Urothelium cell line (cell line): ENCODE measurements around the gene LY6G6C.

ENCODE experiments used
- DNase-seq: peaks from one replicate; pipeline ENCODE4 v3.0.0; 2011; ENCODE audit warnings: low spot score, mixed read lengths
- FAIRE-seq: peaks from 2 replicates; lab custom pipeline; 2011; peaks lifted over from hg19 to GRCh38; lab: Jason Lieb, UNC

Gene LY6G6C

DNA sequence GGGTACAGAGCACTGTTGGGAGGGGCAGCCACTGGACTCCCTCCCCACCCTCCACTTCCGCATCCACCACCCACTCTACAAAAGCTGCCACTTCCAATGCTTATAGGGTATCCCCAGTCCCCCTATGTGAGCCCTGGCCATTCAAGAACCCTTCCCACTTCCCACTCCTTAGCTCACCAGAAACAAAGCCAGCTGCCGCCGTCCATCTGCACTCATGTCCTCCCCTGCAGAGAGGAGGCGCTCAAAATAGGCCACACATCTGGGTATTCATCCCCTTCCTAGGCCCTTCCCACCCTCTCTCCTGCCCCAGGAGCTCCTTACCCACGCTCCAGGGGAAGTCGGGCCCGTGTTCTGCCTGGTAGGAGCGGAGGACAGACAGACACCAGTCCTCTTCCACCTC is 34.2 kb downstream of the LY6G6C start:
- DNase-seq (no peak), FAIRE-seq (no peak)

GRCh38 chr6:31686483-31686882 is 35.1 kb downstream of the LY6G6C start:
- FAIRE-seq (no peak), DNase-seq (no peak)

- no peak for DNase-seq
- no peak for FAIRE-seq
Observed at GRCh38 chr6:31683591-31683990, 38.0 kb downstream of the LY6G6C start.

- no peak for DNase-seq
- FAIRE-seq: no peak
Observed at GRCh38 chr6:31681135-31681671, 40.3 kb downstream of the LY6G6C start.

DNA sequence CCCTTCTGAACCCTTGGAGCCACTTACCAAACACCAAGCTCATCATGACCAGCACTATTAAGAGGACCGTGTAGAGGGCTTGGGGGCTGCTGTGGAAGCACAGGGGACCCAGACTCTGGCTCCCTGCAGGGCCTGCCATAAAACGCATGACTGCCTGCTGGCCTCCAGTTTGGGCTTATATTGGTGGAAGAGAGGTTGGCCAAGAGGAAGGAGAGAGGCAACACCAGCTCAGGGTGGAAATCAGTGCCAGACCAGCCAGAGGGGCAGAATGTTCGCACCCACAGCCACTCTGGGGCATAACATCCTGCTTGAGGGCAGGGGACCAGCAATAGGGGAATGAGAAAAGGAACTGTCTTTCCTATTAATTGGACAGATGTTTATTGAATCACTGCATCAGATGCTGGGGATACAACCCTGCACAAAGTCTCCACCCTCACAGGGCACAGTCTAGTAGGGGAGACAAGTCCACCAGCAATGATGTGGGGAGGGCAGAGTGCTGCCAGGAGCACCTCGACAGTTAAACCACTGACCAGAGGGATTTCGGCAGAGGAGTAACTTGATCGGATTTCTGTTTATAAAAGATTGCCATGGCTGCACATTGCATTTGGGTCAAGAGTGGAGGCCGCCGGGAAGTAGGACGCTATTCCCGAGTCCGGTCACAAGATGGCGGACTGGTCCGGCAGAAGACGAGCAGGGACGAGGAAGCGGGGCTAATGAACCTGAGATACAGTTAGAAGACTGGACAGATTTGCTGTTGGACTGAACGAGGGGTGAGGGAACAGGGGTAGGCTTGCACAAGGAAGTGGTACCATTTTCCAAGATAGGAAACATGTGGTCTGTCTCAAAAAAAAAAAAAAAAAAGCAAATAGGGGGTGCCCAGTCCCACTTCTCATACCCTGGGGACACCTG is 41.1 kb downstream of the LY6G6C start, which contains the start of gene LY6G5C:
LY6G5C (minus strand) TSS at position 842 of the 909 bp plus-strand sequence; CDS start at position 148, 694 bp downstream.
- FAIRE-seq: no peak
- peak; percentile 56 for DNase-seq

DNA sequence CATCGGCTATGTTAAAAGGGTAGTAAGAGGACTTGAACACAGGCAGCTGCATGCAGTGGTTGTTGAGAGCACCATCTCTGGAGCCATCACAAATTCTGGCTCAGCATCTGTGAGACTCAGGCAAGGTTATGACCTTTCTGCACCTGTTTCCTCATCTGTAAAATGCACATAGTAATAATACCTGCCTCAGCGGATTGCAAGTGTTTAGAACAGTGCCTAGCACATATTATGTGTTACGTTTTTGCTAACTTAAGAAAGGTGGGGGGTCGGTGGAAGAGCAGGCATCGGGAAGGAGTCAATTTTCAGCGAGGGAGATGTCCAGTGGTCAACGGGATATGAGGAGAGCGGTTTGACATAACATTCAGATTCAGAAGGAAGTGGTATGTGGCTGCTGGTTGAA is 43.6 kb downstream of the LY6G6C start:
- no peak for FAIRE-seq
- no peak for DNase-seq

DNA sequence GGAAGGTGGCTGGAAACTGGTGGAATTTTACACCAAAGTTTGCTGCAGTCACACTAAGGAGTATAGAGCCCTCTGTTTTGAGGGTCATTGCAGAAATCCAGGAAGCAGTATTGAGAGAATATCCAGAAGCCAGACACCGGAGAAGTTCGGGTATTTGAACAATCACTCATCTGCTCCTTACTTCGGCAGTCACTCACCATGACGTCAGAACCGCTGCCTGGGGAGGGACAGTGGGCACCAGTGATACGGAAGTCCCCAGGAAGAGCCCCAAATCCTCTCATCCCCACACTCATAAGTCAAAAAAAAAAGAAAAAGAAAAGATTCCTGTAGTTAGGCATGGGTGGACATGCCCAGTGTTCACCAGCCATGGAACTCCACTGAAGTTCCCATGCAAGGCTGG is 44.6 kb downstream of the LY6G6C start:
- FAIRE-seq (no peak), DNase-seq (no peak)

DNA sequence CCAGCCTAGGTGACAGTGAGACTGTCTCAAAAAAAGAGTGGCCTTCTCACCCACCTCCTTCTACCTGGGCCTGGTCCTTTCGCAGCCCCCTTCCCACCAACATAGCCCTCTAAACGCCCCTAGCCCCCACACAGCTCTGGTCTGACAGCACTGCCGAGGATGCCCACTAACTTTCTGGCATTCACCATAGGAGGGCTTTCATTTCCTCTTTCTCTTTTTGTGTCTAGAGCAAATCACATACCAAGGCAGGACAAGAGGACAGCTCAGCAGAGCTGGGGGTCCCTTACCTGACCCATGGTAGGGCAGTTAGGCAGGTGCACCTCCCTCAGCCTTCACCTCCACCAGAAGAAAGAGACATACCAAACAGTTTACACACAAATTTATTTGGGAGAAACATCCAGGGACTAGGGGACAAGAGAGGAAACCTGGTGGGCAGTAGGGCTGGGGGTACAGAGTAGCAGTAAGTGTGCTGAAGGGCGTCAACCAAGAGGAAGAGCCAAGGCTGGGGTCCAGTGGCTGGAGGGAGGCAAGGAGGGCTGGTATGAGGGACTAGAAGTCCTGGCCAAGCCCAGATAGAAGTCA is 45.1 kb downstream of the LY6G6C start:
- DNase-seq (no peak), FAIRE-seq (no peak)

- no peak for DNase-seq
Observed at GRCh38 chr6:31669676-31670075, 51.9 kb downstream of the LY6G6C start, which contains the start of gene LY6G5B. Gene LY6G5B (plus strand): TSS chr6:31669976. CDS start chr6:31670951, 975 bp downstream.

More at GRCh38 chr6:31669676-31670075, 51.9 kb downstream of the LY6G6C start, which contains the start of gene LY6G5B:
- FAIRE-seq: no peak
